ENCODE results near the gene BCAS1.
"Not testable (repeated sequence)": the region's sequence is repeated elsewhere in the genome, so short reads cannot be mapped to it uniquely, and the experiment has no call there.

BCAS1 gene

GRCh38 chr20:53983401-53983800 is 87.0 kb downstream of the BCAS1 start:
- DNase-seq, result no peak

GRCh38 chr20:53982624-53983023 is 87.8 kb downstream of the BCAS1 start:
- no peak for DNase-seq

DNA sequence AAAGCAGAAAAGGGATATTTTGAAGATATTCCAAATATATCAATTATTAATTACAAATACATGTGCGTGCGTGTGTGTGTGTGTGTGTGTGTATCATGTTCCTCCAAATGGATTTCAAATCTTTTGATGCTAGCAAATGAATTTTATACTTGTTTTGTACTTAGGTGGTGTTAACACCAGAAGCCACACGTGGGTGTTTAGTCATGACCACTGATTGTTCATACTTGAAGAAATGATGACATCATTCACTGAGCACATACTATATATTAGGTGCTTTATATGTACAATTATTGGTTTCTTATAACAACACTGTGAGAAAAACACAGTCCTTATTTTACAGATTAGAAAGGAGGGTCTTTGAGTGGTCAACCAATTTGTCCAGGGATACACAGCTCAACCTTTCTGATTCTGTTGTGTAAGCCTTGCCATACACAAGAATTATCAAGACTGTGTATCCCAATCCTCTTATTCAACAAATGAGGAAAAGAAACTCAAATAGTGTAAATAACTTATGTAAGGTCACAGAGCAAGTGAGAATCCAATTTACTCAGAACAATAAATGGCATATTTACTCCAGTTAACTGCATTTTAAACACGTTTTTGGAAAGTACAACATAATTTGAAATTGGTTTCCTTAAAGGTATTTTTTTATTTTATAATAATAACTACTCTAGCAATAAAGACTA is 88.5 kb downstream of the BCAS1 start:
- DNase-seq, result no peak

GRCh38 chr20:53981130-53981529 is 89.3 kb downstream of the BCAS1 start:
- no peak for DNase-seq

- DNase-seq, result no peak
These were observed 90.3 kb downstream of the BCAS1 start for GRCh38 chr20:53980031-53980465.

GRCh38 chr20:53978497-53978896 is 91.9 kb downstream of the BCAS1 start:
- no peak for DNase-seq

GRCh38 chr20:53977391-53977790 is 93.0 kb downstream of the BCAS1 start:
- DNase-seq, result no peak

GRCh38 chr20:53975761-53976160 is 94.6 kb downstream of the BCAS1 start:
- peak in 1 of 14 donors; percentile 10 for DNase-seq

GRCh38 chr20:53974785-53975555 is 95.4 kb downstream of the BCAS1 start:
- no peak for DNase-seq

- not testable (repeated sequence) for DNase-seq
These were observed 96.5 kb downstream of the BCAS1 start for GRCh38 chr20:53973882-53974281.

DNA sequence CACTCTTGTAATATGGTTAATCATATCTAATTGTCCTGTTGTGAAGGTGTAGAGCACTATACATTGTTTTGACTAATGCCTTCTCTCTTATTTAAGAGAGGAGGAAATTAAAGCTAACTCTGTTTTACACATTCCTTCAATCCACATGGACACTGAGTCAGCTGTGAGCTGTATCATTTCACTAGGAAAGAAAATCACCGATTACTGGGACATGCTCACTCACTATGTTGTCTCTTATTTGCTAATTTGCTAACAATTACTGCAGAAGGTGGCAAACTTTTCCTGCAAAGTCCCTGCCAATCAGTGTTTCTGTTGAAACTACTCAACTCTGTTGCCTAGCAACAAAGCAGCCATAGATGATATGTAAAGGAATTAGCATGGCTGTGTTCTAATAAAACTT is 98.2 kb downstream of the BCAS1 start:
- DNase-seq, result no peak

- DNase-seq, result no peak
These were observed 99.2 kb downstream of the BCAS1 start for GRCh38 chr20:53971096-53971683.

DNA sequence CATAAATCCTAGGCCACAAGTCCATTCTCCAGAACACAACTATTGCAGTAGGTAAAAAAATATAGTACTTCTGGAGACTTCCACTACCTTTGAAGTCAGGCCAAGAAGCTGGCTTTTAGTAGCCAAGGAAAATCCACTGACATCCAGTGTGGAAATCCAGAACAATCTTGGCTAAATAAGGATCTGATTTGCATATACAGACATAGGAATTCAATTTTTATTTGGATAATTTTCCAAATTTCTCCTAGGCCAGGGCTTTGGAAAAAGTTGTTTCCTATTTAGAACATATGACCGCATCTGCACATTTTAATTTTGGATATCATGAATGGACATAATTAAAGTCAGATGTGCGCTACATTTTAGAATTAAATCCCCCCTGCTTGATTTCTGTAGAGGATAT is 100.2 kb downstream of the BCAS1 start:
- DNase-seq, result no peak

- no peak for DNase-seq
These were observed 102.9 kb downstream of the BCAS1 start for GRCh38 chr20:53967527-53967926.

DNA sequence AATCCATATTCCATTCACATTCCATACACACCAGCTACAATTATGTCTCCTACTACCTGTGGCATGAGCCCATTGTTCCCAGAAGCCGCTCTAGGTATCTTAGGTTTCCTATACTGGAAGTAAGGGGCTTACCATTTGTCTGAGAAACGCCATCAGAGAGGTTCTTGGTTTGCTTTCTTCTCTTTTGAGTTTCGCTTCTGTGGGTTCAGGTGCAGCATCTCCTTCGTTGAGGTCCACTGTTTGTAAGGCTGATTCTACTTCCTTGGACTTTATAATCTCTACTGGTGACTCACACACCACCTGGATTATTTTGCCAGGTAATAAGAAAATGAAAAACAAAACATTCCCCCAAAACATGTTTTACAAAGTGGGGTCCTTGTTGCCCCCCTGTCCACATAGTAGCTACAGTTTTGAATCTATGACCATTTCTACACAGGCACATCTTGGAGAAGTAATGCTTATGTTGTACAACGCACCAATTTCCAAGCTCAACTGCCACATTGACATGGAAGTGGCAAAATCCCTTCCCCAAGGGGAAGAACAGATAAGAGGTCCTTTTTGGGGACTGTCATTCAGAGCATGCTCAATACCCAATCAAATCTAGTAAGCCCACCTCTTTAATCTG is 103.5 kb downstream of the BCAS1 start:
- no peak for DNase-seq

GRCh38 chr20:53964501-53965253 is 105.7 kb downstream of the BCAS1 start:
- DNase-seq, result no peak

- DNase-seq, result no peak
These were observed 106.3 kb downstream of the BCAS1 start for GRCh38 chr20:53964067-53964466.

- no peak for DNase-seq
These were observed 106.8 kb downstream of the BCAS1 start for GRCh38 chr20:53963635-53964034.

DNA sequence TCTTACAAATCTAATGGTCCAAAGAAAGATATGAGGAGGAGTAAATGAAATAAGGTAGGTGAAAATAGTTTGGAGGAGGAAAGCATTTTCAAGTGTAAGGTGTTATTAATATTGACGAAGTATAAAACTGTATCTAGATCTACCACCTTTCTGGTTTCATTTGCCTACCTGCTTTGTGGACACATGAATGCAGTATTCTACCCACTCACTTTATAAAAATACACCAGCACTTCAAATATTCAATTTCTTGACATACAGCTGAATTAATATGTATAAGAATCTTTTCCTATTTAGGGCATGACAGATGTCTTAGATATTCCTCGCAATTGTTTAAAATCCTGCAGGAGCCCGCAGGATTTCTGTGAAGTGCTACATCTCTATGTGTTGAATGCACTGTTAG is 108.0 kb downstream of the BCAS1 start:
- DNase-seq, result no peak

- no peak for DNase-seq
These were observed 108.9 kb downstream of the BCAS1 start for GRCh38 chr20:53961527-53961926.

- no peak for DNase-seq
These were observed 109.7 kb downstream of the BCAS1 start for GRCh38 chr20:53960579-53961272.

Measured in C1 segment of cervical spinal cord (tissue), 14 donors.